Measurements from ENCODE around the gene CALD1.

The CALD1 gene

DNA sequence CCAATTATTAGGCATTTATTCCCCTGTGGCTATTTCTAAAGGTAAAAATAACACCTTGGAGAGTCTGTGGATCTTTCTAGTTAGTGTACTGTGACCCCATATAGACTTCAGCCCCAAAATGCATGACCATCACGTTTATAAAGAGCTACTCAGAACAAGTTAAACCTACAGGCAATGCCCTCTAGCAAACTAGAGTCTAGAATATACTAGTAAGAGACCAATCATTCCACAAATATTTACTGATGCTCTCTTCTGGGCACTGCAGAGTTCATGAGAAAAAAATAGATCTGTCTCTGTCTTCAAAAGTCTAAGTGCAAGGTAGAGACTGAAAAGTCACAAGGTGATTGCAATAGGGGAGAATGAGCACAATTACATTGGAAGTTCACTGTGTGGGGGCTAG is 20.5 kb upstream of the CALD1 start:
- no peak for DNase-seq (ENCODE audit: low read depth in 1 of 2, low spot score in 1 of 2)

- no peak for DNase-seq (ENCODE audit: low read depth in 1 of 2, low spot score in 1 of 2)
These were observed 18.2 kb upstream of the CALD1 start for GRCh38 chr7:134761266-134761665.

- DNase-seq (ENCODE audit: low read depth in 1 of 2, low spot score in 1 of 2) = no peak
These were observed 15.5 kb upstream of the CALD1 start for GRCh38 chr7:134763960-134764359.

DNA sequence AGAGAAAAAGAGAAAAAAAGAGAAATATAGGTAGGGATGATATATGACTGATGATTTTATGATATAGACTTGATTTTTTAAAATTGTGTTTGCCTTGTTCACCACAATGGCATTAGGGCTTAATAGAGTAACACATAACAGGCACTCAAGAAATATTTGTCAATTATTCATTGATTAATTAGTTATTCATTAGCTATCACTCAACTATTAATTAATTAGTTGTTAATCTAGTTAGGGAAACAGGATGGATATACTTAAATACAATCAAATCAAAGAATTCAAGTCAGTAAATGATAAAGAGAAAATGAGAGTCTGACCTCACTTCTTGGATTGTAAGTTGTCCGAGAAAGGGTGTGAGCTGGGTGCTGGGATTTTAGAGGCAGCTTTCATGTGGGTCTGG is 15.1 kb upstream of the CALD1 start:
- DNase-seq (ENCODE audit: low read depth in 1 of 2, low spot score in 1 of 2) = no peak

- no peak for DNase-seq (ENCODE audit: low read depth in 1 of 2, low spot score in 1 of 2)
These were observed 12.5 kb upstream of the CALD1 start for GRCh38 chr7:134766779-134767519.

DNA sequence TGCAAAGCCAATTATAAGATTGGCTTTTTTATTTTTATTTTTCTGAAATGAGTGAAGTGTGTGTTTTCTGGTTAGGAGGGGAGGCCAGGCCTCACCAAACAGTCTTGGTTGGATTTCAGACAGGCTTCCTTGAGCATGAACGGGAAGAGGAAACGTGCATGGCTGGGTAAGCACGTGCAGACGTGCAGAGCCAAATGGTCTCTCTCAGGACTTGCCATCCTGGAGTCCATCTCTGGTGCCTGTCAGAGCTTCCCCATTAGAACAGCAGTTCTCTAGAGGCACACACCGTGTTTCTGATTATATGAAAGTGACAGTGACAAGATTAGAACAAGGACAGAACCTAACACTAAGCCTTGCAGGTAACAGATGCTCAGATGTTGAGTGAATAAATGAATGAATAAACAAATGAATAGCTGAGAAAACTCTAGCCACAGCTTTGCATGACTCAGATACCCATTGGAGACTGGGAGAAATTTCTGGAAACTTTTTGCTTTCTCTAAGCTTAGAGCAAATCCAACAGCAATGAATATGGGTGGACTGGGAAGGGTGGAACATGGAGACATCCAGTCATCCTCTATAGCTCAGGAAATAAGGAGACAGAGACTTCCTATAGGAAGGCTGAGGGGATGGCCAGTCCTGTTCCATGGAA is 11.8 kb upstream of the CALD1 start:
- DNase-seq (ENCODE audit: low read depth in 1 of 2, low spot score in 1 of 2) = no peak

GRCh38 chr7:134768243-134768642 is 11.2 kb upstream of the CALD1 start:
- no peak for DNase-seq (ENCODE audit: low read depth in 1 of 2, low spot score in 1 of 2)

DNA sequence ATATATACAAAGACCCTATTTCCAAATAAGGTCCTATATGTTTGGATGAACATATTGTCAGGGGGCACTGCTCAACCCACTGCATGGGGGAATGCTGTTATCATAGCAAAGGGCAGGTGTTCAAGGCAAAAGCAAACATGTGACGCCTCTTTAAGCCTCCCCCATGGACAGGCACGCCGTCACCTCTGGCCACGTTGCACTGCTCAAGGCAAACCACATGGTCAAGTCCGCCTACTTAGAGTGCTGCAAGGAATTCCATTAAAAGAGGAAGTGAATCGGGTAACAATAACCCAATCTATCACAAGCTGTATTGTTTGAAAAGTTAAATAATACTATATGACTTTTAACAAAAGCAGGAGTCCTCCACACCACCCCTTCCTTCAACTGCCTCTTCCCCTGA is 8.8 kb upstream of the CALD1 start:
- no peak for DNase-seq (ENCODE audit: low read depth in 1 of 2, low spot score in 1 of 2)

DNA sequence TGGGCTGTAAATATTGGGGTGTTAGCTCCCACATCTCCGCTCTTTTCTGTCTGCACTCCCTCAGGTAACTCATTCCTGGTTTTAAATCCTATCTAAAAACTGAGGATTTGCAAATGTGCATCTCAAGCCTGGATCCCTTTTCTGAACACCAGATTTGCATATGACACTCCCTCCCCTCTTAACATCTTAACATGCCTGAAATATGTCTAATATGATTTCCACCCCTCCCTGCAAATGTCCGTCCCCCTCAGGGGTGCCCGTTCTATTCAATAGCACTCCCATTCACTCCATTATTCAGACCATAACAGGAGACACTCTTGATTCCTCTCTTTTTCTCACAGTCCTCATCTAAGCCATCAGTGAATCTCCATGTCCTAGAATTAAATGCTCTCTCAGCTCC is 8.3 kb upstream of the CALD1 start:
- no peak for DNase-seq (ENCODE audit: low read depth in 1 of 2, low spot score in 1 of 2)

DNA sequence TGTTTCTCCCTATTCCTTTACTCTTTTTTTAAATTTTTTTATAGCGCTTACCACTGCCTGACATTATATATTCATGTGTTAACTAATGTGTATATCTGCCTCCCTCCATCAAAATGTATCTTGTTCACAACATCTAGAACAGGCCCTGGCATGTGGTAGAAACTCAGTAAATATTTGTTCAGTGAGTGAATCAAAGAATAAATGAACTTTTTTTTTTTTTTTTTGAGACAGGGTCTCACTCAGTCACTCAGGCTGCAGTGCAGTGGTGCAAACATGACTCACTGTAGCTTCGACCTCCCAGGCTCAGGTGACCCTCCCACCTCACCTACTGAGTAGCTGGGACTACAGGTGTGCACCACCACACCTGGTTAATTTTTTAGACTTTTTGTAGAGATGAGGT is 7.5 kb upstream of the CALD1 start:
- no peak for DNase-seq (ENCODE audit: low read depth in 1 of 2, low spot score in 1 of 2)

GRCh38 chr7:134772401-134772800 is 7.0 kb upstream of the CALD1 start:
- DNase-seq (ENCODE audit: low read depth in 1 of 2, low spot score in 1 of 2) = no peak

DNA sequence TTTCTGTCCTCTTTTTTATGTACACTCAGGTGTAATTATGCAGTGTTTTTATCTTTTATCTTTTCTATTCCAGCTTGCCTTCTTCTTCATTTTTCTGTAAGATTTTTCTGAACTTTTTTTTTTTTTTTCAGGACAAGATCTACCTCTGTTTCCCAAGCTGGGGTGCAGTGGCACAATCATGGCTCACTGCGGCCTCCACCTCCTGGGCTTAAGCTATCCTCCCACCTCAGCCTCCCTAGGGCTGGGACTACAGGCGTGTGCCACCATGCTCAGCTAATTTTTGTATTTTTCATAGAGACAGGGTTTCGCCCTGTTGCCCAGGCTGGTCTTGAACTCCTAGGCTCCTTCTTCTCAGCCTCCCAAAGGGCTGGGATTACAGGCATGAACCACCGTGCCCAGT is 6.3 kb upstream of the CALD1 start:
- no peak for DNase-seq (ENCODE audit: low read depth in 1 of 2, low spot score in 1 of 2)

DNA sequence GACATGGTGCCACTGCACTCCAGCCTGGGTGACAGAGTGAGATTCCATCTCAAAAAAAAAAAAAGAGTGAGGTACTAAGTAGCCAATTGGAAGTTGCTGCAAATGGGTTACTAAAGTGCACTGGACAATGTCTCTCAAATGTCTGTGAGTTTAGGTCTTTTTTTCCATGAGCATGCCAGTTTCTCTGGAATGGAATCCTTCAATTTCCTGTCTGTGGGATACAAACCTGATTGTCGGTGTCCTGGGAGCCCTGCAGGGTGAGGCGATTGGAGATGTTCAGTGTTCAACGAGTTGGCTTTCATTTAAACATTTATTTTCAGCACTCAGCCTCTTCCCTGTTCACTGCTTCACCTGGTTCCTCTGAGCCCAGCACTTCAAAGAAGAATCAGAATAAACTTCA is 5.3 kb upstream of the CALD1 start:
- DNase-seq (ENCODE audit: low read depth in 1 of 2, low spot score in 1 of 2) = no peak

DNA sequence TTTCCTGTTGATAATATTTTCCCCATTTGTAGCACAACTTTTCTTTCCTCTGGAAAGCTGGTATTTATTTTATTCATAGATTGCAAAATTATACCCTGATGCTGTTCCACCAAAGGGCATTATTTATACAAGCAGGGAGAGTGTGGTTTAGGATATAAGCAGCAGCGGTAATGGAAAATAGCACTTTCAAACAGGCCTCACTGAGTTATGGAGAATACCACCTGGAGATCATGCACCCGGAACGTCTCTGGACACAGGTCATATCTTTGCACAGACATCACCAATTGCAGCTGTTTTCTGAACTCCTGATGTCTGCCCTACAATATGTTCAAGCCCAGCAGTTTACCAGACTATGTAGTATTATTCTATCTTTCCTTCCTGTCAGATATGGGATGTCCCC is 2.0 kb upstream of the CALD1 start:
- DNase-seq (ENCODE audit: low read depth in 1 of 2, low spot score in 1 of 2) = no peak

GRCh38 chr7:134777908-134778580 is 1.4 kb upstream of the CALD1 start:
- DNase-seq (ENCODE audit: low read depth in 1 of 2, low spot score in 1 of 2) = no peak

GRCh38 chr7:134779741-134780065 is 269 bp downstream of the CALD1 start:
- no peak for DNase-seq (ENCODE audit: low read depth in 1 of 2, low spot score in 1 of 2)

DNA sequence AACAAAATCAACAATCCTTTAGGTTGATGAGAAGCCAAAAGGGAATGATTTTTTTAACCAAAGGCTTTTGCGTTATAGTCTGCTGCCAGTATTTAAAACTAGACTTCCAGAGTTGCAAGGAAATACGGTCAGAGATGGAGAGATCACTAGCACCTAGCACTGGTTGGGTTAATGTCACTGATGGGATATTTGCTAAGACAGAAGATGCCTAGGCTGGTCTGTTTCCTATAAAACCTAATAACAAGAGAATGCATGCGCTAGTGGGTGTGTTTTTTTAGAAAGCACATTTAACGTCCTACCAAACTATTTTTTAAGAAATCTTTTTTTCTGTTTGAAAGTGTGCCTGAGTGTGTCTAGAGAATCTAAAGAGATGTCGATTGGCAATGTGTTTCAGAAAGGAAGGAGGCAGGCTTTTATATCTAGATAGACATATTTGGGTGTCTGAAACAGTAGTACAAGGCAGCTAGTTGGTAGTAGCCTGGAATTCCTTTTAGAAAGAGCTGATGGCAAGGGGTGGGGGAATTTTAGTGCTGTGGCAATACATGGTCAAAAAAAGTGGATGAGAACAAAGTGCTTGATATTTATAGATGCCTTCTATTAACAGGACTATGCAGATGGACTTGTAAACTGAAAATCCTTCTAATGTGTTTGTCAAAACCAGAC is 863 bp downstream of the CALD1 start:
- DNase-seq (ENCODE audit: low read depth in 1 of 2, low spot score in 1 of 2) = no peak

GRCh38 chr7:134781171-134781570 is 1.7 kb downstream of the CALD1 start:
- no peak for DNase-seq (ENCODE audit: low read depth in 1 of 2, low spot score in 1 of 2)

- no peak for DNase-seq (ENCODE audit: low read depth in 1 of 2, low spot score in 1 of 2)
These were observed 2.7 kb downstream of the CALD1 start for GRCh38 chr7:134782121-134782623.

- DNase-seq (ENCODE audit: low read depth in 1 of 2, low spot score in 1 of 2) = no peak
These were observed 4.0 kb downstream of the CALD1 start for GRCh38 chr7:134783294-134784069.
